GM21528 (cell line): ENCODE data around the gene TUFM.
"Not testable (repeated sequence)": the region's sequence is repeated elsewhere in the genome, so short reads cannot be mapped to it uniquely, and the experiment has no call there.

ENCODE experiments used
- ATAC-seq: cut with Tn5 transposase; IDR thresholded peaks from one replicate; pipeline ENCODE4 v1.9.1; 2021; ENCODE audit warnings: mild to moderate bottlenecking, moderate library complexity; ENCODE audit not compliant: unreplicated experiment, low FRiP score

The TUFM gene

DNA sequence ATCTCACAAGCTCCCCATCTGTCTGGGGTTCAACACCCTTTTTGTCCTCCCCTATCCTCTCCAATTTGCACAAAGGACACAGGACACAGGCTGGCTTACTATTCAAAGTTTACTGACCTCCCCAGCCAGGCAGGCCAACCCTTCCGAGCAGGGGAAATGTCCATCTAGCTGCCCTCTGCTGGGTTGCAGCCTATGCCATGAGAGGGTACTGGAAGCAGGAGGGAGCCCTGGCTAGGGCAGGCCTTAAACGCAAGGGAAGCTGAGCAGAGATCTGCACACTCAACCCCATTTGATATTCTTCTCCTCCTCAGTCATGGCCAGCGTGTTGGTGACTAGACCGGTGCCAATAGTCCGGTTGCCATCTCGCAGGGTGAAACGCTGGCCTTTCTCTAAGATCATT lies 3.5 kb downstream of the TUFM start:
- ATAC-seq: no peak

GRCh38 chr16:28839899-28840298 lies 6.2 kb downstream of the TUFM start:
- ATAC-seq: no peak

- ATAC-seq: no peak
These were observed 7.0 kb downstream of the TUFM start for GRCh38 chr16:28839004-28839639.

- ATAC-seq: no peak
These were observed 7.6 kb downstream of the TUFM start for GRCh38 chr16:28838558-28838918.

- no peak for ATAC-seq
These were observed 8.2 kb downstream of the TUFM start for GRCh38 chr16:28837672-28838557.

- ATAC-seq: no peak
These were observed 9.4 kb downstream of the TUFM start for GRCh38 chr16:28836761-28837064.

GRCh38 chr16:28835864-28836760 lies 10.0 kb downstream of the TUFM start:
- ATAC-seq: no peak

GRCh38 chr16:28834873-28835863 lies 11.0 kb downstream of the TUFM start:
- no peak for ATAC-seq

DNA sequence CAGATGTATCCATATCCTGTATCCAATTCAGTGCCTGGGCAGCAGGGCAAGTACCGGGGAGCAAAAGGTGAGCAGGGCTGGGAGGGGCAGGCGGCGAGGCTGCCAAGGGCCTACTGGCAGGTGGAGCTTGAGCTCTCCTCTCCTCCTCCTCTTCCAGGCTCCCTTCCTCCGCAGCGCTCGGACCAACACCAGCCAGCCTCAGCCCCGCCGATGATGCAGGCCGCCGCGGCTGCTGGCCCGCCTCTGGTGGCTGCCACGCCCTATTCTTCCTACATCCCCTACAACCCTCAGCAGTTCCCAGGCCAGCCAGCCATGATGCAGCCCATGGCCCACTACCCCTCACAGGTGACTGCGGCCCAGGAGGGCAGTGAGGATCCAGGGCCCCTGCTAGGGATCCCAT lies 11.8 kb downstream of the TUFM start:
- no peak for ATAC-seq

- no peak for ATAC-seq
These were observed 15.6 kb downstream of the TUFM start for GRCh38 chr16:28830531-28830930.

- no peak for ATAC-seq
These were observed 16.4 kb downstream of the TUFM start for GRCh38 chr16:28829747-28830146.

GRCh38 chr16:28826141-28826540 lies 20.0 kb downstream of the TUFM start:
- ATAC-seq: no peak

GRCh38 chr16:28824717-28824973 lies 21.5 kb downstream of the TUFM start:
- ATAC-seq: no peak

- peak; percentile 58 for ATAC-seq
These were observed 22.1 kb downstream of the TUFM start for GRCh38 chr16:28823873-28824716.

GRCh38 chr16:28823291-28823872 lies 22.8 kb downstream of the TUFM start:
- ATAC-seq: peak; percentile 21

DNA sequence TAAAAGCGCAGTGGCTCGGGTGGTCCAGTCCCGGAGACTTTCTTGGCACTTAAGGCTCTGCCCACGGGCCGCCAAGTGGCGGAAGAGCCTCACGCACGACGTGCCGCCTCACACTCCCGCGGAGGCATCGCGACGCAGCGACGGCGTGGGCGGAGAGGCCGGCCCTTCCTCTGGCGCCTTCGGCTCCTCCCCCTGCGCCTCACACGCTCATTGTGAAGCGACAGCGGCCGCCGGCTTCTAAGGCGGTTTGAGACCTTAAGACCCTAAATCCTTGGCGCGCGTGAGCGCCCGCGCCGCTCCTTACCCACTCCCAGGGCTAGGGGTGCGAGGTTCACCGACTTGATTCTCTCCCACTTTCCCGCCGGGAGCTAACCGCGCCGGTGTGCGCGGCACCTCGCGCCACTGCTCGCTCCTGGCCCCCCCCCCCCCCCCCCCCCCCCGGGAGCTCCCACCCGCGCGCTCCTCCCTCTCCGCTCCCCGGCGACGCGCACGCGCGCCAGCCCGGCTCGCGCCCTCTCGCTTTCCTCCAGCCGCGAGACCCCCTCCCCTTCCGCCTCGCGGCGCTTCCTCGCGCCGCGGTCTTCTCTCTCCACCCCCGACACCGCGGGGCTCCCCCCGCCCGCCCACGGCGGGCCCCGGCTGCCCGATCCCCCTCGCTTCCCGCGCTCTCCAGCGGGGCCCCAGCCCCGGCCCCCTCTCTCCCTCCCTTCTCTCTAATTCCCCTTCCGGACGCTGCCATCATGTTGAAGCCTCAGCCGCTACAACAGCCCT lies 23.4 kb downstream of the TUFM start, which contains the start of gene ATXN2L:
Gene ATXN2L (plus strand): TSS at position 480 of the 771 bp plus-strand sequence. CDS start 261 bp downstream, at position 741.
- peak; percentile 48 for ATAC-seq

GRCh38 chr16:28821874-28822519 lies 24.2 kb downstream of the TUFM start:
- ATAC-seq: no peak

GRCh38 chr16:28820546-28820945 lies 25.6 kb downstream of the TUFM start:
- not testable (repeated sequence) for ATAC-seq
